H1 (cell line): ENCODE measurements around the gene KRT13. TPM values are rescaled to one million over a fixed set of nuclear protein-coding genes. Genes with fewer than 3 reads are reported as not detected.

ENCODE experiments used
- CTCF ChIA-PET: fragments of 300-600 bp; sonication (Branson Sonifier 250); formaldehyde crosslinking; loops from one replicate; lab custom pipeline; 2021; ENCODE audit not compliant: partially characterized antibody; lab: Charles Lee
- POLR2A ChIA-PET: fragments of 300-600 bp; sonication (Branson Sonifier 250); formaldehyde crosslinking; loops from one replicate; lab custom pipeline; 2021; ENCODE audit warnings: inconsistent platforms; ENCODE audit not compliant: partially characterized antibody; lab: Charles Lee
- DNase-seq, 2 experiments: peaks; one replicate each; pipeline versions ENCODE4 v3.0.0 to v3.0.0-alpha.2; 2010 to 2022; ENCODE audit warnings: low spot score in 2 of 2, low read depth in 1 of 2, mixed read lengths in 1 of 2
- FAIRE-seq: peaks from 2 replicates; lab custom pipeline; 2011; peaks lifted over from hg19 to GRCh38; lab: Jason Lieb, UNC
- H2AFZ ChIP-seq: 2 replicates; pipeline ENCODE4 v1.8.1; 2012; ENCODE audit warnings: low read length, inconsistent platforms
- H2AK5ac ChIP-seq: 2 replicates; pipeline ENCODE4 v1.6.1; 2013; ENCODE audit warnings: low read depth, low read length
- H2BK120ac ChIP-seq: replicated peaks from 2 replicates; pipeline ENCODE3; 2013; ENCODE audit warnings: low read depth, low read length, inconsistent platforms
- H2BK12ac ChIP-seq: 2 replicates; pipeline ENCODE4 v1.6.1; 2013; ENCODE audit warnings: low read depth, low read length
- H2BK15ac ChIP-seq: 2 replicates; pipeline ENCODE4 v1.6.1; 2013; ENCODE audit warnings: low read length
- H2BK20ac ChIP-seq: 2 replicates; pipeline ENCODE4 v1.6.1; 2013; ENCODE audit warnings: low read length
- H2BK5ac ChIP-seq: 2 replicates; pipeline ENCODE4 v1.6.1; 2013; ENCODE audit warnings: low read depth, low read length
- H3K14ac ChIP-seq: 2 replicates; pipeline ENCODE4 v1.6.1; 2013; ENCODE audit warnings: inconsistent platforms; ENCODE audit not compliant: insufficient read length
- H3K18ac ChIP-seq: 2 replicates; pipeline ENCODE4 v1.6.1; 2013; ENCODE audit warnings: low read length; ENCODE audit errors: extremely low read depth
- H3K23ac ChIP-seq: 2 replicates; pipeline ENCODE4 v1.6.1; 2013; ENCODE audit warnings: inconsistent platforms; ENCODE audit not compliant: insufficient read length
- H3K23me2 ChIP-seq: 2 replicates; pipeline ENCODE4 v1.6.1; 2013; ENCODE audit warnings: low read depth, low read length
- H3K27ac ChIP-seq: 2 replicates; pipeline ENCODE4 v1.6.1; 2011; ENCODE audit warnings: low read depth, low read length, inconsistent platforms
- H3K27me3 ChIP-seq, 4 experiments: replicated peaks in 1 of 4; 1 replicate in 1 of 4; 2 replicates in 3 of 4; pipeline versions ENCODE4 v1.6.1 to v1.8.1; 2011 to 2013; ENCODE audit warnings: low read length in 3 of 4, mild to moderate bottlenecking in 3 of 4, inconsistent platforms in 2 of 4, mixed read lengths in 2 of 4, moderate library complexity in 1 of 4; ENCODE audit not compliant: control insufficient read depth in 3 of 4, insufficient read depth in 3 of 4; ENCODE audit errors: extremely low read depth in 1 of 4
- H3K36me3 ChIP-seq, 4 experiments: 2 replicates each; pipeline versions ENCODE4 v1.6.1 to v1.8.1; 2011 to 2013; ENCODE audit warnings: mild to moderate bottlenecking in 4 of 4, low read length in 3 of 4, moderate library complexity in 2 of 4, control low read depth in 1 of 4, inconsistent platforms in 1 of 4; ENCODE audit not compliant: insufficient read depth in 4 of 4, control insufficient read depth in 2 of 4
- H3K4ac ChIP-seq: replicated peaks from 2 replicates; pipeline ENCODE3; 2013; ENCODE audit warnings: low read length, low read depth, mixed read lengths, inconsistent platforms; ENCODE audit not compliant: insufficient read length
- H3K4me1 ChIP-seq, 4 experiments: replicated peaks in 1 of 4; 1 replicate in 1 of 4; 2 replicates in 3 of 4; pipeline versions ENCODE4 v1.6.1 to v1.8.1; 2011 to 2013; ENCODE audit warnings: low read length in 3 of 4, inconsistent platforms in 2 of 4, mixed read lengths in 1 of 4; ENCODE audit not compliant: insufficient read depth in 4 of 4, control insufficient read depth in 3 of 4
- H3K4me2 ChIP-seq, 2 experiments: 2 replicates each; pipeline versions ENCODE4 v1.6.1 to v1.8.1; 2011 to 2013; ENCODE audit warnings: low read depth in 2 of 2, low read length in 2 of 2, control low read depth in 1 of 2, inconsistent platforms in 1 of 2, mild to moderate bottlenecking in 1 of 2; ENCODE audit not compliant: insufficient read depth in 1 of 2
- H3K4me3 ChIP-seq, 4 experiments: fragments of 200-600, 300-600 bp in 1 of 4; sonication (generic), shearing (Covaris generic), sonication (Bioruptor Twin) in 1 of 4; 2 replicates each; pipeline versions ENCODE4 v1.5.1 to v1.8.1; 2011 to 2016; ENCODE audit warnings: low read length in 4 of 4, low read depth in 3 of 4, control low read depth in 2 of 4, inconsistent platforms in 2 of 4, mild to moderate bottlenecking in 2 of 4, mixed read lengths in 1 of 4, moderate library complexity in 1 of 4; ENCODE audit not compliant: insufficient read depth in 2 of 4; ENCODE audit errors: extremely low read depth in 1 of 4
- H3K56ac ChIP-seq: replicated peaks from 2 replicates; pipeline ENCODE3; 2013; ENCODE audit warnings: low read depth, mild to moderate bottlenecking, mixed read lengths, low read length, inconsistent platforms; ENCODE audit not compliant: insufficient read length
- H3K79me1 ChIP-seq: 2 replicates; pipeline ENCODE4 v1.6.1; 2013; ENCODE audit warnings: low read depth, low read length, control low read depth
- H3K79me2 ChIP-seq, 2 experiments: 2 replicates each; pipeline versions ENCODE4 v1.6.1 to v1.8.1; 2012 to 2013; ENCODE audit warnings: low read length in 2 of 2, mild to moderate bottlenecking in 2 of 2, inconsistent platforms in 1 of 2; ENCODE audit not compliant: insufficient read depth in 2 of 2, control insufficient read depth in 1 of 2
- H3K9ac ChIP-seq, 4 experiments: replicated peaks in 1 of 4; 1 replicate in 1 of 4; 2 replicates in 3 of 4; pipeline versions ENCODE4 v1.6.1 to v1.8.1; 2011 to 2013; ENCODE audit warnings: low read depth in 3 of 4, low read length in 3 of 4, control low read depth in 2 of 4, mild to moderate bottlenecking in 2 of 4, moderate library complexity in 2 of 4, inconsistent platforms in 1 of 4; ENCODE audit errors: extremely low read depth in 1 of 4
- H3K9me3 ChIP-seq, 2 experiments: 2 replicates each; pipeline versions ENCODE4 v1.6.1 to v1.8.1; 2012 to 2013; ENCODE audit warnings: mild to moderate bottlenecking in 2 of 2, moderate library complexity in 2 of 2, control low read depth in 1 of 2, inconsistent platforms in 1 of 2, low read depth in 1 of 2, low read length in 1 of 2, mixed read lengths in 1 of 2; ENCODE audit not compliant: insufficient read depth in 2 of 2
- H4K20me1 ChIP-seq, 2 experiments: replicated peaks in 1 of 2; 2 replicates each; pipeline versions ENCODE3 to v1.8.1; 2011 to 2013; ENCODE audit warnings: inconsistent platforms in 2 of 2, low read length in 2 of 2, mild to moderate bottlenecking in 1 of 2; ENCODE audit not compliant: insufficient read depth in 2 of 2, control insufficient read depth in 1 of 2
- H4K5ac ChIP-seq: 2 replicates; pipeline ENCODE4 v1.6.1; 2013; ENCODE audit warnings: low read length, low read depth, mixed read lengths, inconsistent platforms; ENCODE audit not compliant: insufficient read length
- H4K8ac ChIP-seq: 2 replicates; pipeline ENCODE4 v1.8.0; 2013; ENCODE audit warnings: mild to moderate bottlenecking, moderate library complexity, low read length, inconsistent platforms; ENCODE audit not compliant: insufficient read depth; ENCODE audit errors: extremely low read depth
- H4K91ac ChIP-seq: replicated peaks from 2 replicates; pipeline ENCODE3; 2013; ENCODE audit warnings: low read length, mixed read lengths, inconsistent platforms; ENCODE audit not compliant: insufficient read length
- BRCA1 ChIP-seq: IDR thresholded peaks from 2 replicates; pipeline ENCODE4 v1.6.1; 2012; ENCODE audit warnings: low read depth, low read length, improper control_type of control experiment
- CHD1 ChIP-seq: IDR thresholded peaks from 2 replicates; pipeline ENCODE4 v1.6.1; 2012; ENCODE audit warnings: low read depth, low read length, improper control_type of control experiment
- CHD2 ChIP-seq: IDR thresholded peaks from 2 replicates; pipeline ENCODE4 v1.6.1; 2012; ENCODE audit warnings: low read length, improper control_type of control experiment
- EZH2 ChIP-seq: fragments of 200-600 bp; sonication (generic); IDR thresholded peaks from 2 replicates; pipeline ENCODE4 v1.7.1; 2012; ENCODE audit warnings: low read depth, mild to moderate bottlenecking, moderate library complexity, low read length, inconsistent platforms; ENCODE audit not compliant: severe bottlenecking
- KDM1A ChIP-seq: fragments of 200-600, 300-600 bp; sonication (generic); IDR thresholded peaks from 2 replicates; pipeline ENCODE4 v1.7.1; 2016; ENCODE audit warnings: mild to moderate bottlenecking, low read length, borderline replicate concordance
- RAD21 ChIP-seq, 2 experiments: IDR thresholded peaks in 1 of 2; conservative IDR thresholded peaks in 1 of 2; 2 replicates each; pipeline ENCODE4 v1.6.1; 2011; ENCODE audit warnings: low read depth in 2 of 2, low read length in 2 of 2, improper control_type of control experiment in 1 of 2, inconsistent platforms in 1 of 2, mild to moderate bottlenecking in 1 of 2, moderate library complexity in 1 of 2
- RFX5 ChIP-seq: IDR thresholded peaks from 2 replicates; pipeline ENCODE4 v1.6.1; 2011; ENCODE audit warnings: low read depth, low read length, improper control_type of control experiment, borderline replicate concordance
- SP2 ChIP-seq: IDR thresholded peaks from 2 replicates; pipeline ENCODE4 v1.6.1; 2012; ENCODE audit warnings: mild to moderate bottlenecking, low read length, inconsistent platforms
- SP4 ChIP-seq: IDR thresholded peaks from 2 replicates; pipeline ENCODE4 v1.6.1; 2012; ENCODE audit warnings: low read length, inconsistent platforms
- SRF ChIP-seq: IDR thresholded peaks from 2 replicates; pipeline ENCODE4 v1.6.1; 2011; ENCODE audit warnings: mild to moderate bottlenecking, low read depth, low read length, moderate library complexity
- SUZ12 ChIP-seq: fragments of 200-600 bp; sonication (generic); IDR thresholded peaks from 2 replicates; pipeline ENCODE4 v1.6.1; 2012; ENCODE audit warnings: mild to moderate bottlenecking, inconsistent platforms, low read length, moderate library complexity, mixed read lengths
- WGBS, 2 experiments: shearing (Covaris generic) in 1 of 2; methylation state at CpG; one replicate each; pipeline versions ENCODE4 v1.1.6 to v1.1.7; 2013 to 2015; ENCODE audit warnings: low lambda C conversion rate in 2 of 2, mixed read lengths in 2 of 2, inconsistent platforms in 1 of 2, low coverage in 1 of 2, missing lambda C conversion rate in 1 of 2; ENCODE audit not compliant: insufficient replicate concordance in 2 of 2, insufficient coverage in 1 of 2, insufficient read length in 1 of 2; ENCODE audit errors: extremely low coverage in 1 of 2, missing lambda C conversion rate in 1 of 2; 5-methylcytosine and 5-hydroxymethylcytosine counted together
- polyA plus RNA-seq, 7 experiments: library from polyadenylated mRNA; depleted of rRNA in 3 of 7; stranded (reverse) in 5 of 7; unstranded in 2 of 7; fragments of >200 nt in 5 of 7; fragments of 200-250 nt in 2 of 7; gene quantifications; 1 replicate in 5 of 7; 2 replicates in 1 of 7; 4 replicates in 1 of 7; pipeline versions ENCODE4 v1.2.1 to v1.2.3, GENCODE V29; 2011 to 2013; ENCODE audit warnings: missing spikeins in 2 of 7, mixed read lengths in 2 of 7
- total RNA-seq: library from RNA; stranded (reverse); fragmentation: NEBNext Ultra II Directional; extraction: Animal tissue kit (Norgen Biotek cat#: 25700); gene quantifications from 2 replicates; pipeline ENCODE4 v1.2.1, GENCODE V29; 2021

The KRT13 gene
- total and polyA plus RNA-seq, 2 of the 8 experiments (the other 6 are each of a cell fraction or from before 2014, with no cell fraction given), result 0.09 TPM; not detected in 1

GRCh38 chr17:41548844-41549595, 43.6 kb upstream of the KRT13 start:
- Histone ChIP-seq H2BK12ac (peak overlapping the region; percentile 99; the same call in 1 of the 2 replicates), H3K14ac (no peak overlapping the region), H3K18ac (peak overlapping the region; percentile 95), H3K4me2 (peak overlapping the region in 1 of 2 experiments; percentile 59; a peak in 3 of 4 replicates), H3K4ac (no peak overlapping the region), H3K23ac (no peak overlapping the region), H3K79me2 (no peaks in the 10 kb centered on the region), H3K4me1 (peaks cover 8 to 24% (median 13%) of the 10 kb centered on the region in 4 experiments), H4K91ac (peak overlapping the region; percentile 89), H2BK15ac (peak overlapping the region; percentile 83; the same call in 1 of the 2 replicates), H2BK20ac (no peak overlapping the region), H2BK120ac (peak overlapping the region; percentile 73), H3K27me3 (no peaks in the 10 kb centered on the region; a peak in 2 of 7 replicates), H2AFZ (peak overlapping the region; percentile 91; the same call in 1 of the 2 replicates), H3K36me3 (no peaks in the 10 kb centered on the region), H3K23me2 (no peaks in the 10 kb centered on the region; the same call in 1 of the 2 replicates), H3K56ac (peak overlapping the region; percentile 7), H3K79me1 (no peaks in the 10 kb centered on the region), H4K20me1 (no peaks in the 10 kb centered on the region), H4K5ac (peak overlapping the region; percentile 79), H2BK5ac (peak overlapping the region; percentile 73; the same call in 1 of the 2 replicates), H3K9ac (peak overlapping the region in 2 of 4 experiments; percentile 16 to 34; a peak in 1 of 7 replicates), H3K9me3 (no peaks in the 10 kb centered on the region; a peak in 1 of 4 replicates), H4K8ac (peak overlapping the region; percentile 83; the same call in 1 of the 2 replicates), H2AK5ac (no peak overlapping the region), H3K4me3 (peak overlapping the region in 3 of 4 experiments; percentile 13 to 43 (median 16); a peak in 4 of 8 replicates), H3K27ac (peak overlapping the region; percentile 64; the same call in 1 of the 2 replicates)
- FAIRE-seq (peak; percentile 57), DNase-seq (peak; percentile 80 to 95)
- WGBS, 2 experiments, result 2% methylated on average over 20 of the region's 25 CpGs; no CpG with 5 or more reads in 1 of the 2 experiments
- ChIA-PET CTCF (interaction anchor here (0.6 to 21.2 kb wide), 95 partner anchors 8 to 987 kb away, joined by 3 to 492 read pairs (median 6); partner anchors contain the start of genes EIF1, KRT13, KRT14 and KRT15), POLR2A (interaction anchor here (0.6 to 16.2 kb wide), 21 partner anchors 9 to 140 kb away, joined by 3 to 293 read pairs (median 5); partner anchors contain the start of genes EIF1 and KRT19)
- TF ChIP-seq SP2 (no peak), CHD1 (no peak), SP4 (0 out of 2 replicates have a peak, but pooled peaks have one; percentile 54), BRCA1 (no peak), SRF (no peak), SUZ12 (no peak), EZH2 (no peak), CHD2 (no peak), KDM1A (peak; percentile 68; the same call in 1 of the 2 replicates), RFX5 (no peak), RAD21 (IDR thresholded peaks at IDR 0.05 in 1 of 2, conservative IDR thresholded peaks at IDR 0.05 in 1 of 2; ENCODE audit: low read depth in 2 of 2, low read length in 2 of 2) (peak; percentile 91 to 96)
